ENCODE data around the gene MOGAT3. TPM values are rescaled to one million over a fixed set of nuclear protein-coding genes. Genes with fewer than 3 reads are reported as not detected.

The MOGAT3 gene
- total and polyA plus RNA-seq, 9 of the 15 experiments (the other 6 are each of a cell fraction or from before 2014, with no cell fraction given): 0.07 to 0.17 (median 0.13) TPM; not detected in 6

DNA sequence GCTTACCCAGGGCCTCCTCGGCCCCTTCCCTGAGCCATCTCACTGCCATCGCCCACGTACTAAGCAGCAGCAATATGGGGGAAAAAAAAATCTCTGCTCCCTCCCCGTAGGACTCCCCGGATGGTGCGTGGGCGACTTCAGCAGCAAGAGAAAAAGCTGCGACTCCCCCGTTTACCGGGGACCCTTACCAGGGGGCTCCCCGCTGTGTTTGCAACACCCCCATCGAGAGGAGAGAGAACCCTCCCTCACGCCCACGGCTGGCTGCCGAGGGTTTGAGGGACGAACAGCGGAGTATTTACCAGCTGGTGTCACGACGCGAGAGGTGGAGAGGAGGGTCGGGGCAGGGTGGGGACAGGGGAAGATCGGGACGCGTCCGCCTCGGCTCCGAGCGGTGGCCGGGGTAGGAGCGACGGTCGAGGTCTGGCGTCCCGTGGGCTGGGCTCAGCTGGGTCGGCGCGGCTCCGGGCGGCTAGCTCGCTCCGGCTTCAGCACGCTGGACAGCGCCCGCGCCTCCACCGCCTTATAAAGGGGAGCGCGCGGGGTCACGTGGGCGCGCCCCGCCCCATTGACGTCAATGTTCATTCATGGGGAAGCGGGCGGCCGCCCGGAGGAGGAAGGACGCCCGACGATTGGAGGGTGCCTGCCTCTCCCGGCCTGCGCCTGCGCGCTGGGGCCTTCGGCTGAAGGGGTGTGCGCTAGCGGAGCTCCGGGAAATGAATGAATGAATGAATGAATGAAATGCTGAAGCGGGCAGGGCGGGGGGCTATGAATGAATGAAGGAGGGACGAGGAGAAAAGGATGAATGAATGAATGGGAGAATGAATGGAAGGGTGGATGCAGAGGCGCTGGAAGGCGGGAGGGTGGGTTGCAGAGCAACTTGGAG is 35.5 kb downstream of the MOGAT3 start, which contains the start of gene VGF (continued):
- TF ChIP-seq ZNF589 (CRISPR knock-in tag; IDR thresholded peaks at IDR 0.05; ENCODE audit: low read depth) (peak; percentile 86), ZNF384 (IDR thresholded peaks at IDR 0.05; ENCODE audit: low read depth, low read length) (no peak), NFIX (CRISPR knock-in tag; IDR thresholded peaks at IDR 0.05; ENCODE audit: low read depth) (no peak), ASH1L (IDR thresholded peaks at IDR 0.05; ENCODE audit: borderline replicate concordance, low read depth, partially characterized antibody) (no peak), HNRNPL (IDR thresholded peaks at IDR 0.05; ENCODE audit: low read depth, low read length) (no peak), CHCHD3 (CRISPR knock-in tag; IDR thresholded peaks at IDR 0.05) (no peak), MXI1 (IDR thresholded peaks at IDR 0.05; ENCODE audit: low read depth, low read length) (peak; percentile 90), SPI1 (IDR thresholded peaks at IDR 0.05; ENCODE audit: borderline replicate concordance, low read depth, low read length) (peak; percentile 22; the same call in 1 of the 2 replicates), ZNF121 (CRISPR knock-in tag; conservative IDR thresholded peaks at IDR 0.05) (no peak), TCF7 (IDR thresholded peaks at IDR 0.05; ENCODE audit: borderline replicate concordance) (peak; percentile 22; the same call in 1 of the 2 replicates), NELFE (IDR thresholded peaks at IDR 0.05; ENCODE audit: insufficient read depth, insufficient read length) (no peak), CBX3 (IDR thresholded peaks at IDR 0.05; ENCODE audit: borderline replicate concordance in 1 of 2, low read length in 2 of 2) (peak in 1 of 2 experiments; percentile 66; a peak in 1 of 3 replicates)
- TF ChIP-seq, protein P1, sequence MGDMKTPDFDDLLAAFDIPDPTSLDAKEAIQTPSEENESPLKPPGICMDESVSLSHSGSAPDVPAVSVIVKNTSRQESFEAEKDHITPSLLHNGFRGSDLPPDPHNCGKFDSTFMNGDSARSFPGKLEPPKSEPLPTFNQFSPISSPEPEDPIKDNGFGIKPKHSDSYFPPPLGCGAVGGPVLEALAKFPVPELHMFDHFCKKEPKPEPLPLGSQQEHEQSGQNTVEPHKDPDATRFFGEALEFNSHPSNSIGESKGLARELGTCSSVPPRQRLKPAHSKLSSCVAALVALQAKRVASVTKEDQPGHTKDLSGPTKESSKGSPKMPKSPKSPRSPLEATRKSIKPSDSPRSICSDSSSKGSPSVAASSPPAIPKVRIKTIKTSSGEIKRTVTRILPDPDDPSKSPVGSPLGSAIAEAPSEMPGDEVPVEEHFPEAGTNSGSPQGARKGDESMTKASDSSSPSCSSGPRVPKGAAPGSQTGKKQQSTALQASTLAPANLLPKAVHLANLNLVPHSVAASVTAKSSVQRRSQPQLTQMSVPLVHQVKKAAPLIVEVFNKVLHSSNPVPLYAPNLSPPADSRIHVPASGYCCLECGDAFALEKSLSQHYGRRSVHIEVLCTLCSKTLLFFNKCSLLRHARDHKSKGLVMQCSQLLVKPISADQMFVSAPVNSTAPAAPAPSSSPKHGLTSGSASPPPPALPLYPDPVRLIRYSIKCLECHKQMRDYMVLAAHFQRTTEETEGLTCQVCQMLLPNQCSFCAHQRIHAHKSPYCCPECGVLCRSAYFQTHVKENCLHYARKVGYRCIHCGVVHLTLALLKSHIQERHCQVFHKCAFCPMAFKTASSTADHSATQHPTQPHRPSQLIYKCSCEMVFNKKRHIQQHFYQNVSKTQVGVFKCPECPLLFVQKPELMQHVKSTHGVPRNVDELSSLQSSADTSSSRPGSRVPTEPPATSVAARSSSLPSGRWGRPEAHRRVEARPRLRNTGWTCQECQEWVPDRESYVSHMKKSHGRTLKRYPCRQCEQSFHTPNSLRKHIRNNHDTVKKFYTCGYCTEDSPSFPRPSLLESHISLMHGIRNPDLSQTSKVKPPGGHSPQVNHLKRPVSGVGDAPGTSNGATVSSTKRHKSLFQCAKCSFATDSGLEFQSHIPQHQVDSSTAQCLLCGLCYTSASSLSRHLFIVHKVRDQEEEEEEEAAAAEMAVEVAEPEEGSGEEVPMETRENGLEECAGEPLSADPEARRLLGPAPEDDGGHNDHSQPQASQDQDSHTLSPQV (IDR thresholded peaks at IDR 0.05): no peak
- TF ChIP-seq, protein P2, sequence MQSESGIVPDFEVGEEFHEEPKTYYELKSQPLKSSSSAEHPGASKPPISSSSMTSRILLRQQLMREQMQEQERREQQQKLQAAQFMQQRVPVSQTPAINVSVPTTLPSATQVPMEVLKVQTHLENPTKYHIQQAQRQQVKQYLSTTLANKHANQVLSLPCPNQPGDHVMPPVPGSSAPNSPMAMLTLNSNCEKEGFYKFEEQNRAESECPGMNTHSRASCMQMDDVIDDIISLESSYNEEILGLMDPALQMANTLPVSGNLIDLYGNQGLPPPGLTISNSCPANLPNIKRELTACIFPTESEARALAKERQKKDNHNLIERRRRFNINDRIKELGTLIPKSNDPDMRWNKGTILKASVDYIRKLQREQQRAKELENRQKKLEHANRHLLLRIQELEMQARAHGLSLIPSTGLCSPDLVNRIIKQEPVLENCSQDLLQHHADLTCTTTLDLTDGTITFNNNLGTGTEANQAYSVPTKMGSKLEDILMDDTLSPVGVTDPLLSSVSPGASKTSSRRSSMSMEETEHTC (IDR thresholded peaks at IDR 0.05): peak; percentile 83
- TF ChIP-seq, protein P3, sequence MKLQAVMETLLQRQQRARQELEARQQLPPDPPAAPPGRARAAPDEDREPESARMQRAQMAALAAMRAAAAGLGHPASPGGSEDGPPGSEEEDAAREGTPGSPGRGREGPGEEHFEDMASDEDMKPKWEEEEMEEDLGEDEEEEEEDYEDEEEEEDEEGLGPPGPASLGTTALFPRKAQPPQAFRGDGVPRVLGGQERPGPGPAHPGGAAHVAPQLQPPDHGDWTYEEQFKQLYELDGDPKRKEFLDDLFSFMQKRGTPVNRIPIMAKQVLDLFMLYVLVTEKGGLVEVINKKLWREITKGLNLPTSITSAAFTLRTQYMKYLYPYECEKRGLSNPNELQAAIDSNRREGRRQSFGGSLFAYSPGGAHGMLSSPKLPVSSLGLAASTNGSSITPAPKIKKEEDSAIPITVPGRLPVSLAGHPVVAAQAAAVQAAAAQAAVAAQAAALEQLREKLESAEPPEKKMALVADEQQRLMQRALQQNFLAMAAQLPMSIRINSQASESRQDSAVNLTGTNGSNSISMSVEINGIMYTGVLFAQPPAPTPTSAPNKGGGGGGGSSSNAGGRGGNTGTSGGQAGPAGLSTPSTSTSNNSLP (IDR thresholded peaks at IDR 0.05; ENCODE audit: borderline replicate concordance, low read depth, low read length): no peak
- TF ChIP-seq, protein P4, sequence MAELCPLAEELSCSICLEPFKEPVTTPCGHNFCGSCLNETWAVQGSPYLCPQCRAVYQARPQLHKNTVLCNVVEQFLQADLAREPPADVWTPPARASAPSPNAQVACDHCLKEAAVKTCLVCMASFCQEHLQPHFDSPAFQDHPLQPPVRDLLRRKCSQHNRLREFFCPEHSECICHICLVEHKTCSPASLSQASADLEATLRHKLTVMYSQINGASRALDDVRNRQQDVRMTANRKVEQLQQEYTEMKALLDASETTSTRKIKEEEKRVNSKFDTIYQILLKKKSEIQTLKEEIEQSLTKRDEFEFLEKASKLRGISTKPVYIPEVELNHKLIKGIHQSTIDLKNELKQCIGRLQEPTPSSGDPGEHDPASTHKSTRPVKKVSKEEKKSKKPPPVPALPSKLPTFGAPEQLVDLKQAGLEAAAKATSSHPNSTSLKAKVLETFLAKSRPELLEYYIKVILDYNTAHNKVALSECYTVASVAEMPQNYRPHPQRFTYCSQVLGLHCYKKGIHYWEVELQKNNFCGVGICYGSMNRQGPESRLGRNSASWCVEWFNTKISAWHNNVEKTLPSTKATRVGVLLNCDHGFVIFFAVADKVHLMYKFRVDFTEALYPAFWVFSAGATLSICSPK (IDR thresholded peaks at IDR 0.05; ENCODE audit: borderline replicate concordance): no peak
- TF ChIP-seq, protein P5, sequence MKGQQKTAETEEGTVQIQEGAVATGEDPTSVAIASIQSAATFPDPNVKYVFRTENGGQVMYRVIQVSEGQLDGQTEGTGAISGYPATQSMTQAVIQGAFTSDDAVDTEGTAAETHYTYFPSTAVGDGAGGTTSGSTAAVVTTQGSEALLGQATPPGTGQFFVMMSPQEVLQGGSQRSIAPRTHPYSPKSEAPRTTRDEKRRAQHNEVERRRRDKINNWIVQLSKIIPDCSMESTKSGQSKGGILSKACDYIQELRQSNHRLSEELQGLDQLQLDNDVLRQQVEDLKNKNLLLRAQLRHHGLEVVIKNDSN (CRISPR knock-in tag; IDR thresholded peaks at IDR 0.05): peak; percentile 99

Measured in K562 (cell line).